ENCODE results near the gene EXO5. TPM values are rescaled to one million over a fixed set of nuclear protein-coding genes. Genes with fewer than 3 reads are reported as not detected.

The EXO5 gene
- total RNA-seq, 4 donors from 2014 or later = 6.0 to 14.2 (median 11.2) TPM

GRCh38 chr1:40507973-40508372 lies 594 bp upstream of the EXO5 start:
- H3K27me3 ChIP-seq = no peaks in the 10 kb centered on the region
- WGBS, 2 donors = 63 to 64% methylated on average over 6 of the region's 6 CpGs
- peak overlapping the region in 1 of 3 donors; percentile 31 for H3K27ac ChIP-seq
- intact Hi-C loops (cut with DNase I) = no loop called here
- no peak for DNase-seq
- peaks cover 11 to 13% of the 10 kb centered on the region in 2 donors for H3K4me1 ChIP-seq
- TF ChIP-seq POLR2A (IDR thresholded peaks at IDR 0.05) (no peak), CTCF (IDR thresholded peaks at IDR 0.05) (no peak)
- H3K36me3 ChIP-seq = no peaks in the 10 kb centered on the region
- H3K9me3 ChIP-seq = no peaks in the 10 kb centered on the region
- H3K4me3 ChIP-seq (replicated peaks in 1 of 3) = peak overlapping the region; percentile 15 to 56 (median 36)

- H3K4me1 ChIP-seq = no peaks in the 10 kb centered on the region
- 88 to 89% methylated on average over 2 of the region's 2 CpGs for WGBS, 2 donors
- H3K4me3 ChIP-seq (replicated peaks in 1 of 3) = no peak overlapping the region
- DNase-seq = no peak
- no peak overlapping the region for H3K27ac ChIP-seq
- H3K36me3 ChIP-seq = no peaks in the 10 kb centered on the region
- no peaks in the 10 kb centered on the region for H3K27me3 ChIP-seq
- no peaks in the 10 kb centered on the region for H3K9me3 ChIP-seq
- intact Hi-C loops (cut with DNase I) = no loop called here
- no peak for TF ChIP-seq CTCF (IDR thresholded peaks at IDR 0.05)
- TF ChIP-seq POLR2A (IDR thresholded peaks at IDR 0.05) = no peak
These were observed 10.9 kb downstream of the EXO5 start for GRCh38 chr1:40519517-40519916.

GRCh38 chr1:40530735-40531380 lies 22.3 kb downstream of the EXO5 start:
- peaks cover 0 to 5% of the 10 kb centered on the region in 2 donors for H3K4me1 ChIP-seq
- H3K27ac ChIP-seq = peak overlapping the region; percentile 29 to 74 (median 59)
- H3K9me3 ChIP-seq = no peaks in the 10 kb centered on the region
- H3K36me3 ChIP-seq = no peaks in the 10 kb centered on the region
- TF ChIP-seq POLR2A (IDR thresholded peaks at IDR 0.05) (no peak), CTCF (IDR thresholded peaks at IDR 0.05) (no peak)
- H3K4me3 ChIP-seq (replicated peaks in 1 of 3) = peak overlapping the region; percentile 38 to 79 (median 44)
- WGBS, 2 donors = 31 to 38% methylated on average over 5 of the region's 5 CpGs
- DNase-seq = no peak
- no peaks in the 10 kb centered on the region for H3K27me3 ChIP-seq
- intact Hi-C loops (cut with DNase I) = no loop called here

- Histone ChIP-seq H3K4me3 (replicated peaks in 1 of 3) (peak within 1 kb of the TSS; percentile 38 to 79 (median 44)), H3K27ac (peak within 1 kb of the TSS; percentile 29 to 74 (median 59)), H3K27me3 (no peaks in the 10 kb centered on the region), H3K4me1 (peaks cover 0 to 5% of the 10 kb centered on the region in 2 donors), H3K36me3 (no peaks in the 10 kb centered on the region), H3K9me3 (no peaks in the 10 kb centered on the region)
- peak; percentile 87 to 90 for DNase-seq
- peak in 1 of 2 donors; percentile 64 for TF ChIP-seq POLR2A (IDR thresholded peaks at IDR 0.05)
- no peak for TF ChIP-seq CTCF (IDR thresholded peaks at IDR 0.05)
- intact Hi-C loops (cut with DNase I) = no loop called here
- WGBS, 2 donors = 0 to 1% methylated on average over 14 to 34 of the region's 35 CpGs
These were observed 23.0 kb downstream of the EXO5 start, which contains the start of gene ZNF684 for GRCh38 chr1:40531381-40532061. Gene ZNF684, plus strand, starts transcription at chr1:40531637. Its CDS starts 1,530 bp downstream, at chr1:40533167.

GRCh38 chr1:40532062-40532389 lies 23.5 kb downstream of the EXO5 start:
- no peaks in the 10 kb centered on the region for H3K27me3 ChIP-seq
- DNase-seq = no peak
- 0% methylated on average over 3 of the region's 3 CpGs for WGBS, 2 donors
- H3K27ac ChIP-seq = peak overlapping the region in 2 of 3 donors; percentile 59 to 74
- H3K4me1 ChIP-seq = peaks cover 0 to 5% of the 10 kb centered on the region in 2 donors
- no peaks in the 10 kb centered on the region for H3K9me3 ChIP-seq
- intact Hi-C loops (cut with DNase I) = no loop called here
- TF ChIP-seq CTCF (IDR thresholded peaks at IDR 0.05) (no peak), POLR2A (IDR thresholded peaks at IDR 0.05) (no peak)
- peak overlapping the region; percentile 38 to 79 (median 44) for H3K4me3 ChIP-seq (replicated peaks in 1 of 3)
- H3K36me3 ChIP-seq = no peaks in the 10 kb centered on the region

All from thyroid gland (tissue), 4 donors.